ENCODE measurements around the gene YPEL2.

YPEL2 gene

DNA sequence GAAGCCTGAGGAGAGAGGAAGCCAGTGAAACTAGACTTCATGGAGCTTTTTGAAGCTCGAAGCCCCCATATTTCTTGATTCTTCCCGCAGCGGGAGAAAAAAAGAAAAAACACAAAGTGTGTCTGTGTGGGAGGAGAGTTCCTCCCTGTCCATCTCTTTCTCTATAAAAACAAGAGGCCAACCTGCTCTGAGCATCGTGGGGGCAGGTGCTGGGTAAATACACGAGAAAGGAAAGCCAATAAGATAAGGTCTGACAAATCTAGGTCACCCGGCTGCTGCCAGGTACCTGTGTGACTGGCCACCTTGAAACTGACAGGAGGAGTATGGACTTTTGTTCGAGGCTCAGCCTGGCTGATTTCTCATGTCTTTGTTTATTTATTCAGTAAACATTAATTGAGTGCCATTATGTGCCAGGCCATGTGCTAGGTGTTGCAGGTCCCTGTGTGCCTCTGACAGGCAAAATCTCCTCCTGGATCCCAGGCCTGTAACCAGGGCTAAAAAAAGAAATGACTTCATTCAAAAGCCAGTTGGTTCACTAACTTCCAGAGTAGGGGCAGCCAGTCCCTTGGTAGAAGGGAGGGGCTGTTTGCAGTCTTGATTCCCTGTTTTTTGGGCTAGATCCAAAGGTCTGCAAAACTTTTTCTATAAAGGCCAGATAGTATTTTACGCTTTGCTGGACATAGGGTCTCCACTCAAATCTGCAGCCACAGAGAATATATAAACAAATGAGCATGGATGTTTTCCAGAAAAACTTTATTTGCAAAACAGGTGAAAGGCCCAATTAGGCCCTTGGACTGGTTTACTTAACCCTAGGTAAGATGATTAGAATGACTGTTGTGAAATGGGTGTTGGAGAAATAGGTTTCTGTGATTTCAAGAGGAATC lies 35.6 kb downstream of the YPEL2 start:
- DNase-seq (ENCODE audit: low read depth): peak; percentile 64
- TF ChIP-seq, protein P1, sequence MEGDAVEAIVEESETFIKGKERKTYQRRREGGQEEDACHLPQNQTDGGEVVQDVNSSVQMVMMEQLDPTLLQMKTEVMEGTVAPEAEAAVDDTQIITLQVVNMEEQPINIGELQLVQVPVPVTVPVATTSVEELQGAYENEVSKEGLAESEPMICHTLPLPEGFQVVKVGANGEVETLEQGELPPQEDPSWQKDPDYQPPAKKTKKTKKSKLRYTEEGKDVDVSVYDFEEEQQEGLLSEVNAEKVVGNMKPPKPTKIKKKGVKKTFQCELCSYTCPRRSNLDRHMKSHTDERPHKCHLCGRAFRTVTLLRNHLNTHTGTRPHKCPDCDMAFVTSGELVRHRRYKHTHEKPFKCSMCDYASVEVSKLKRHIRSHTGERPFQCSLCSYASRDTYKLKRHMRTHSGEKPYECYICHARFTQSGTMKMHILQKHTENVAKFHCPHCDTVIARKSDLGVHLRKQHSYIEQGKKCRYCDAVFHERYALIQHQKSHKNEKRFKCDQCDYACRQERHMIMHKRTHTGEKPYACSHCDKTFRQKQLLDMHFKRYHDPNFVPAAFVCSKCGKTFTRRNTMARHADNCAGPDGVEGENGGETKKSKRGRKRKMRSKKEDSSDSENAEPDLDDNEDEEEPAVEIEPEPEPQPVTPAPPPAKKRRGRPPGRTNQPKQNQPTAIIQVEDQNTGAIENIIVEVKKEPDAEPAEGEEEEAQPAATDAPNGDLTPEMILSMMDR (conservative IDR thresholded peaks at IDR 0.05; ENCODE audit: low read length): no peak
- H3K4me3 ChIP-seq (ENCODE audit: low read length): no peak overlapping the region

DNA sequence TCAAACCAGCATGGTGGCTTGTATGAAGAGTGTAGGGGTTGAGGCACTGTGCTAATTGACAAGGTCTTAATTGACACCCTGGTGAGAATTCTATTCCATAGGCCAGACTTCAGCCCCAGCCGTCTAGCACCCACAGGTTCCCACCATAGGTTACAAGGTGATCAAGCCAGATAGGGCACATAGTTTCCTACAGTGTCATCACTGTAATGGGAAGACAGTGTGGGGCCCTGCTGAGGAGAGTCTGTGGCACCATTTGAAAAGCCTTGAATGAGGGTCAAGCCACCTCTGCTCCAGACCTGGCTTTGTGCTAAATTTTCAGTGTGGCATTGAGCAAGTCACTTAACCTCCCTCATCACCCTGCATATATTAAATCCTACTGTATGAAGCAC lies 36.2 kb downstream of the YPEL2 start:
- DNase-seq (ENCODE audit: low read depth): no peak
- H3K4me3 ChIP-seq (ENCODE audit: low read length): no peak overlapping the region
- TF ChIP-seq, protein P1 (conservative IDR thresholded peaks at IDR 0.05; ENCODE audit: low read length): no peak

DNA sequence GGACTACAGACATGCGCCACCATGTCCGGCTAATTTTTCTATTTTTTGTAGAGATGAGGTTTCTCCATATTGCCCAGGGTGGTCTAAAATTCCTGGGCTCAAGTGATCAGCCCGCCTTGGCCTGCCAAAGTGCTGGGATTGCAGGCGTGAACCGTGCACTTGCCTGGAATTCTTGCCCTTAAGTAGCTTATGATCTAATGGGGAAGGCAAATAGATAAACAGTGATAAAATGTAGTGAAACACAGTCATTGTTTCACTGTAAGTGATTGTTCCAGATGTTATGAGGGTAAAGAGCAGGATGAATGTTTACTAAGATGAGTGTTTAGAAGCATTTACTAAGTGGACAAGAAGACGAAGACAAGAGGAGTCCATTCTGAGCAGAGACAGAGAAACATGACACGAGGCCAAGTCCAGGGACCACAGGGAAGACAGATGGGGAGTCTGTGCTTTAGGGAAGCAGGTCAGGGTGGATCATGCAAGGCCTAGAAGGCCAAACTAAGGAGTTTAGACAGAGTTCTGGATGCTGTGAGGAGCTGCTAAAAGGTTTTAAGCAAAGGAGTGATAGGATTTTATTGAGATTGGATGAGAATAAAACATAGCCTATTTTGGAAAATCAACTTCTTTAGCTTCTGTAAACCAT lies 36.9 kb downstream of the YPEL2 start:
- H3K4me3 ChIP-seq (ENCODE audit: low read length): no peak overlapping the region
- TF ChIP-seq, protein P1 (conservative IDR thresholded peaks at IDR 0.05; ENCODE audit: low read length): no peak
- DNase-seq (ENCODE audit: low read depth): no peak

DNA sequence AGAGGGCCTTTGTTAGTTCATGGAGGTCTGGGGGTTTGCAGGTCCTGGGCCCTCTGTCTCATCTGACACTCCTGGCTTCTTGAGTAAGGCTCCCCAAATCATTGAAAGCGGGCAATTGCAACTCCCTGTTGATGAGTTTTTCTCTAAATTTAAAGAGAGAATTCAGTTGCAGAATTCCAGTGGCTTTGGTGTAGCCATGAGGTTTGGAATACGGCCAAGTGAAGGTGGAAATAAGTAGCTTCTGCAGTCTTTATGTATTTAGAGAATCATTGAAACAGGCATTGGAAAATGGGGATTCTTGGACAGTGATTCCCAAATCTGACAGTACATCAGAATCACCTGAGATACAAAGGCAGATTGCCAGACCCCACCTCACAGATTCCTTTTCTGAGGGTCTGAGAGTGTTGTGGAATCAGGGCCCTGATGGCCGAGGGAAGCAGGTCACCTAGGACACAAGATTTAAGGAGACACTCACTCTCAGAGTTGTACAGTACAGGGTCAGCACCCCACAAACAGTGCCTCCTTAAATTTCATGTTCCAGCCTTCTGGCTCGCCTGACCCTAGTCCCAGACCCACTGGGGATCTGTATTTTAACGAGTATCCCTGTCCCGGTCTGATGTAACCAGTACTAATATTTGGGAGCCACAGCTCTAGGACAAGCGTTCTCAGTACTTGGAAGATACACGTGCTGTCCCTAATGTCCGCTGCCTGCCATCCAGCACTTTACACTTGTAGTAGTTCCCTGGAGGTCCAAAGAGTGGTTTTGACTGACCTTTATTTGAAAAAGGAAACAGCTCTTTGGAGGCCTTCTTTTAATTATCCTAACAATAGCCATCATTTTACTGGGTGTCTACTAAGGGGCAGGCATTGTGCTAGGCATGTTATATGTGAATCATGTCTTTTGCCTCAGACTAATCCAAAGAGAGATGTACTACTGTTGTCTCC lies 37.8 kb downstream of the YPEL2 start:
- peak; percentile 67 for DNase-seq (ENCODE audit: low read depth)
- H3K4me3 ChIP-seq (ENCODE audit: low read length): no peak overlapping the region
- TF ChIP-seq, protein P1 (conservative IDR thresholded peaks at IDR 0.05; ENCODE audit: low read length): no peak

DNA sequence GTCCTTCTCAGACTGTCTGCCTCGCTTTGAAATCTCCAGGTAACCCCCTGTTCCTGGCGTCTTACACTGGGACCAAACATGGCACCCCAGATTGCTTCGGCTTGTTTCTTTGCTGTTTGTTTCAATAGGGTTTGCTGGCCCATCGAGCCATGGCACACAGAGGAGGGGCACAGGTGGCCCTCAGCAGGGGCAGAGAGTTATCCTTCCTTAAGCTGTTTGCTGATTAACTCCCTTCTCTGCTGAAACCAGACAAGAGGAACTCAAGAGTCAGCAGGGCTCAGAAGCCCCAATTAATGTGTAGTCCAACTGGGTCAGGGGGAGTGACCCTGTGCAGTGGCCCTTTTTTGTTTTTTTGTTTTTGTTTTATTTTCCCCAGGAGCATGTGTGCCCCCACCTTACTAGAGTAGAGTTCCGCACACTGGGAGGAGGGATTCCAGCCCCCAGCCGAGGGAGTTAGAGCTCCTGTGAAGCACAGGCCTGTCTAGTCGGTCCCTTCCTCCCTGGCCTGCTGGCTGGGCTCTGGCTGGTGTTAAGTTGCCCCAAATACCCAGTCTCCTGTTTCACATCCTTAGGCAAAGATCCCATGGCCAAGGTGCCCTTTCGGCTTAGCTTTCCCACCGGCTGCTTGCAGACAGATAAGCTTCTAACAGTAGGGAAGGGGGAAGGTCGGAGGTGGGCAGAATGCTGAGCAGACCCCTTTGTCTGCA lies 39.3 kb downstream of the YPEL2 start:
- no peak overlapping the region for H3K4me3 ChIP-seq (ENCODE audit: low read length)
- DNase-seq (ENCODE audit: low read depth): no peak
- TF ChIP-seq, protein P1 (conservative IDR thresholded peaks at IDR 0.05; ENCODE audit: low read length): no peak

DNA sequence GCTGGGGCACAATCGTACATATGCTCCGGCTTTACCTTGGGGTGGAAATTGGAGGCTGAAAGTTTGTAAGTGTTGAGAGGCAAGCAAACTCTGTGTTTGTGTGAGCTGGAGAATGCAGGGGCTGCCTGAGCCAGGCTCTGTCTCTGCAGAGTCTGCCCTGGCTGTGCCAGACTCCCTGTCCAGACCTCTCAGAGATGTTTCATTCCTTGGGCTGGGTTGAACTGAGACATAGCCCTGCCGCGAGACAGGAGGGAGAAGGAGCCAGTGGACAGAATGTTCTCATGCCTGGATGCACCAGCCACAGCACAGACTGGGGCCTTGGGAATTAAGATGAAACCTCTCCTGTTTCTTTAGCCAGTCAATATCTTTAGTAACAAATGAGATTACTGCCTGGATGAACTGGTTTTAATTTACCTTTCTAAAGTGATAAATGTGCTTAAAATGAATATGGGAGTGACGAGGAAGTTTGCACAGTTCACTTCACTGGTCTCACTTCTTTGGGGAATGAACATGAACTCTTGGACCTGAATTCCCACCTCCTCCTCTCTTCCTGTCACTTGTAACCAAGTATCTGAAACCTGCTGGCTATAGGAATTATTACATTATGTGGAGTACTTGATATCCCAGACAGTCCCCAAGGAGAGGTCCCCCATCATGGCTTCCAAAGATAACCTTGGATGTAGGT lies 40.1 kb downstream of the YPEL2 start:
- peak; percentile 65 for DNase-seq (ENCODE audit: low read depth)
- no peak overlapping the region for H3K4me3 ChIP-seq (ENCODE audit: low read length)
- TF ChIP-seq, protein P1 (conservative IDR thresholded peaks at IDR 0.05; ENCODE audit: low read length): no peak

Data from AG10803 (cell line).